HG03060 (cell line): ENCODE results near the gene CDK5.
A peak's percentile ranks its signal among the peaks of the same experiment; 100 is the strongest.
"Not testable (repeated sequence)": the region's sequence is repeated elsewhere in the genome, so short reads cannot be mapped to it uniquely, and the experiment has no call there.

Experiments
- ATAC-seq: cut with Tn5 transposase; IDR thresholded peaks from one replicate; pipeline ENCODE4 v1.9.1; 2021; ENCODE audit warnings: low read depth, moderate number of reproducible peaks; ENCODE audit not compliant: unreplicated experiment

The CDK5 gene

DNA sequence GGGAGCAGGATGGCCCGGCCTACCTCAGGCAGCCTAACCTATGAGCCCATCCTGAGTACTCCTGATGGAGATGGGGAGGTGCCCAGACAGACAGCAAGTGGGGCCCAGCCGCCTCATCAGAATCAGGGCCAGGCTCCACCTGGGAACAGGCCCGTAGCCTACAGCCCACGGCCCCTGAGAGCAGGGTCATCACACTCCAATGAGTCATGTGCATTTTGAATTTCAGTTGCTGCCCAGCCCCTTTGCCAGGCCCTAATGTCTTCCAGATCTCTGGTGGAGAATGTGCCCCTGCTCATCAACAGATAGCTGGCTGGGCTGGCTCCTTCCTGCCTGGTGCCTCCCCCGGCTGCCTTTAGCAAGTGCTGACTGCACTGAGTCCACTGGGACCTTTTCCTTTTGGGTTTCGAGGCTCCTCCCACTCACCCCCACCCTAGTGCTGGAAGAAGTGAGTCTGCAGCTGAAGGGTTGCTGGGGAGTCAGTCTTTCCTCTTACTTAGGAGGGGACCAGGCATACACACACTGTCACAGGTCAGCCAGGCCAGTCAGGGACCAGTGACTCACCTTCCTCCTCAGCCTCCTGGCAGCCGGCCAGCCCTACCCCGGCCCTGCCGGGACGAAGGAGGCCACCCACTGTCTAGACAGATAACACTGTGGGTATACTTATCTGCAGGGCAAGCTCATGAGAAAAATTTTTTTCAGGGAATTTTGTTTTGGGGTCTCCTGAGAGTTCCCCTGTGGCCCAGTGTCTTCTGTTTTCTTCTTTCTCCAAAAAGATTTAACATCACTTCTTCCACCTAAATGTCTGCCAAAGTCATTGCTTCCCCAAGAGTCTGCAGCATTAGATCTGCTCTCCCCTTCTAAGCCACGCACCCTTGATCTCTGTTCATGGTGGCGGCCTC is 18.5 kb downstream of the CDK5 start:
- ATAC-seq: no peak

DNA sequence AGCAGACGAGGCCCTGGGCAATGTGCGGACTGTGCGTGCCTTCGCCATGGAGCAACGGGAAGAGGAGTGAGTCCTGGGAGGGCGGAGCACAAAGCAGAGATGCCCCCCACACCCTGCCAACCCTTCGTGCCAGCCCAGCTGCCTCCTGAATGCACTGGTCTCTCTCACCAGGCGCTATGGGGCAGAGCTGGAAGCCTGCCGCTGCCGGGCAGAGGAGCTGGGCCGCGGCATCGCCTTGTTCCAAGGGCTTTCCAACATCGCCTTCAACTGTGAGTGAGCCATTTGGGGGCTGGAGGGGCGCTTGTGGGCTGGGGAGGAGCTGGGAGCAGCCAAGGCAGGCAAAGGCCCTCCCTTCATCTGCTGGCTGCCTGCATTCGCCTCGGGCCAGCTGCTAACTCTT is 21.8 kb downstream of the CDK5 start:
- ATAC-seq: no peak

DNA sequence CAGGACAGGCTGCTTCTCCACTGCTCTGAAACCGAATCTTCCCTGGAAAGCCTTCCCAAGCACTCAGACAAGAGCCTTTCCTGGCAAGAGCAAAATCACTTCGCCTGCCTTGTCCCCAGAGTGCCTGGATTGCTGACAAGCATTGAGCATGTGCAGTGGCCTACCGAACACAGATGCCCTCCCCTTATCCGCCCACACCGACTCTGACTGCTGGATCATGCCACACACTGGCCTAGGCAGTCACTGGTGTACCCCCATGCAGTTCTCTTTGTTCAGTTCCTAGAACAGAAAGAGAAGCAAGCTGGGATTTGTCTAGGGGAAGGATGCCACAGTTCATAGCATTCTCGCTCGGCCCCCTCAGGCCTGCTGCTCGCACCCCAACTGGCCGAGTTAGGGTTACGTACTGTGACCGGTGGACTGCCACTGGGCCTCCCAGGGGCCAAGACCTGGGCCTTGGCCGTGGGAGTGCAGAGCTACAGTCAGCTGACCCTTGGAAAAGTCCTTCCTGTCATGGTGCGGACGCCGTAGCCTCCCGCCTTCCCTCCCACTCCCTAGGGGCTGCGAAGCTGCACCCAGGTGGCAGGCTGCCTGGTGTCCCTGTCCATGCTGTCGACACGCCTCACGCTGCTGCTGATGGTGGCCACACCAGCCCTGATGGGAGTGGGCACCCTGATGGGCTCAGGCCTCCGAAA is 22.5 kb downstream of the CDK5 start:
- no peak for ATAC-seq

DNA sequence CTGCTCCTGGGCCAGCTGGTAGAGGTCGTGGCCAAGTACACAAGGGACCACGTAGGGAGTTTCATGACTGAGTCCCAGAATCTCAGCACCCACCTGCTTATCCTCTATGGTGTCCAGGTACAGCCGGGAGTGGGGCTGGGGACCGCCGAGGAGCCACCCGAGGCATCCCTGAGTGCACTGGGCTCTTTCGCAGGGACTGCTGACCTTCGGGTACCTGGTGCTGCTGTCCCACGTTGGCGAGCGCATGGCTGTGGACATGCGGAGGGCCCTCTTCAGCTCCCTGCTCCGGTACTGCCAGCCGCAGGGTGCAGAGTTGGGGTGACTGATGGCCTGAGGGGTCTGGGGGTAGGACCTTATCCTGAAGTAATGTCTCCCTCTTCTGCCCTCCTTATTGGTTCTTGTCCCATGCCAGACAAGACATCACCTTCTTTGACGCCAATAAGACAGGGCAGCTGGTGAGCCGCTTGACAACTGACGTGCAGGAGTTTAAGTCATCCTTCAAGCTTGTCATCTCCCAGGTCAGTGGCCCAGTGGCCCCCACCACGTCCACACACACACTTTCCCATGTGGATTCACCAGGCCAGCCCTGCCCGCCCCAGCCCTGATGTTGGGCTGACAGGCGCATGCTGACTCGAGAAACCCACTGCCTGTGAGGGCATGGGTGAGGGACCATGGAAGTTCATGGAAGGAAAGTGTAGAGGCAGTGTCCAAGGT is 23.2 kb downstream of the CDK5 start:
- ATAC-seq: no peak

DNA sequence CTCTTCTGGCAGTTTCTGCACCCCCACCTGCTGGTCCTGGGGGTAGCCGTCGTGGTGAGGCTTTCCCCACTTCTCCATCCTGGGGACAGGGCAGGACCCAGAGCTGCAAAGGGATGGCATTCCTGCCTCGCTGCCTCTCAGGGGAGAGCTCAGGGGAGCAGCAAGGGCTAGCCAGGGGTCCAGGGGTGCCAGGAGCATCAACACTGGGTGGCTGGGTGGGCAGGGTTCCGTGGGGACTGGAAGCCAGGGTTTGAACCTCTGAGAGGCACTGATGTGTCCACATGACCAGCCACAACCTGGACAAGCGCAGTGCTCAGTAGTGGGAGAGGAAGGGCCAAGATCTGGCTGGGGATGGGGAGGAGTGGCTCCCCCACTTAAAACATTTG is 23.8 kb downstream of the CDK5 start:
- ATAC-seq: no peak

DNA sequence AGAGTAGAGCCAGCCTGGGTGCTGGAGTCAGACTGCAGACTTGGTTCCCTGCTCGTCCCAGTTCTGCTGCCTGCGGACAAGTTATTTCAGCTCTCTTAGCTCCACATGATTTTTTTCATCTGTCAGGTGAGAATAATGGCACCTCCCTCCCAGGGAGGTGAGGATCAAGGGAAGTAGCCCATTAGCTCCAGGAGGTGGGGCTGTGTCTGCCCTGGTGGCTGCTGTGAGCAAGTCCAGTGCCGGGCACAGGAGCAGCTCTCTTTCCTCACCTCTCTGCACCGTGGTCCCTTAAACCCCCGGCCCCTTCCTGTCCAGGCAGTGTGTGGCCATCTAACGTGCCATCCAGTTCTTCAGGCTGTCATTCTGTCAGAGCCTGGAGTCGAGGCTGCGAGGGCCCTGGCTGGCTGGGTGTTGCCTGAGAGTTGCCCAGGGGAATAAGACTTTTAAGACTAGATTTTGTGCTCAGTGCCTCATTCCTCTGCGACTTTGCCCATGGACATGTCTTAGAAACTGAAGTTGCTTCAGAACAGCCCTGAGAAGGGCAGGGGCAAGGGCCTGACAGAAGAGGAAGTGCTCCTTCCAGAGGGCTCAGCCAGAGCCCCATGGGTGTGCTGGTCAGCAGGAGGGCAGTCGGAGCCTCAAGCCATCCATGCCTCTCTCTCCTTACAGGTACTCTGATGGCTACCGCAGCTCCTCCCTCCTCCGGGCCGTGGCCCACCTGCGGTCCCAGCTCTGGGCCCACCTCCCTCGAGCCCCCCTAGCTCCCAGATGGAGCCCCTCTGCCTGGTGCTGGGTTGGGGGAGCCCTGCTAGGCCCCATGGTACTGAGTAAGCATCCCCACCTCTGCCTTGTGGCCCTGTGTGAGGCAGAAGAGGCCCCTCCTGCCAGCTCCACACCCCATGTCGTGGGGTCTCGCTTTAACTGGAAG is 24.5 kb downstream of the CDK5 start:
- ATAC-seq: no peak

DNA sequence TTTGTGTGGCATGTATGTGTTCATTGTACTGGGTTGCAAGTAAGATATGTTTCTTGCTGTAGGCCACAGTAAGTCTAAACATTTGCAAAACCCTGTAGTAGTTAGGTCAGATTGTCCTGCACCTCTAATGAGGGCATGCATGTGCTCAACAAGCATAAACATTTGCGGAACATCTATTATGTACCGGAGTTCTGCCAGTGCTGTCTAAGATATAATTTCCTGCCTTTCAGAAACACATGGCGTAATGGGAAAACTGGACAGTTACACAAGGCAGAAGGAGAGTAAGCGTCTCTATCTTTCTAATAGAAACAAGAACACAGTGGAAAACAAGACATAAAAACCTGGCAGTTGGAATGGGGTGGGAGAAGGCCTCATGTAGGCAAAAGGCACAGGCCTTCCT is 26.7 kb downstream of the CDK5 start:
- ATAC-seq: no peak

DNA sequence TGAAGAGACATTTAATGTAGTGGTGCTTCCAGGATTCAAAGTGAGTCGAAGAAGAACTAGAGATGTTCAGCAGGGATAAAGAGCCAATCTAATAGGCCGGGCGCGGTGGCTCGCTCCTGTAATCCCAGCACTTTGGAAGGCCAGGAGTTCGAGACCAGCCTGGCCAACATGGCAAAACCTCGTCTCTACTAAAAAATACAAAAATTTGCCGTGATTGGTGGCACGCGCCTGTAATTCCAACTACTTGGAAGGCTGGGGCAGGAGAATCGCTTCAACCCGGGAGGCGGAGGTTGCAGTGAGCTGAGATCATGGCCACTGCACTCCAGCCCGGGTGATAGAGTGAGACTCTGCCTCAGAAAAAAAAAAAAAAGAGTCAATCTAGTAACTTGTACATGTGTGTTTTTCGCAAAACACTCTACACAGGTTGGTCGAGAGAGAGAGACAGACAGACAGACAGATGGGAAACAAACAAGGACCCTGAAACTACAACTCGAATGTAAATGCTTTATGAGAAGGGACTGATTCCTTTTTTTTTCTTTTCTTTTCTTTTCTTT is 28.7 kb downstream of the CDK5 start:
- no peak for ATAC-seq

DNA sequence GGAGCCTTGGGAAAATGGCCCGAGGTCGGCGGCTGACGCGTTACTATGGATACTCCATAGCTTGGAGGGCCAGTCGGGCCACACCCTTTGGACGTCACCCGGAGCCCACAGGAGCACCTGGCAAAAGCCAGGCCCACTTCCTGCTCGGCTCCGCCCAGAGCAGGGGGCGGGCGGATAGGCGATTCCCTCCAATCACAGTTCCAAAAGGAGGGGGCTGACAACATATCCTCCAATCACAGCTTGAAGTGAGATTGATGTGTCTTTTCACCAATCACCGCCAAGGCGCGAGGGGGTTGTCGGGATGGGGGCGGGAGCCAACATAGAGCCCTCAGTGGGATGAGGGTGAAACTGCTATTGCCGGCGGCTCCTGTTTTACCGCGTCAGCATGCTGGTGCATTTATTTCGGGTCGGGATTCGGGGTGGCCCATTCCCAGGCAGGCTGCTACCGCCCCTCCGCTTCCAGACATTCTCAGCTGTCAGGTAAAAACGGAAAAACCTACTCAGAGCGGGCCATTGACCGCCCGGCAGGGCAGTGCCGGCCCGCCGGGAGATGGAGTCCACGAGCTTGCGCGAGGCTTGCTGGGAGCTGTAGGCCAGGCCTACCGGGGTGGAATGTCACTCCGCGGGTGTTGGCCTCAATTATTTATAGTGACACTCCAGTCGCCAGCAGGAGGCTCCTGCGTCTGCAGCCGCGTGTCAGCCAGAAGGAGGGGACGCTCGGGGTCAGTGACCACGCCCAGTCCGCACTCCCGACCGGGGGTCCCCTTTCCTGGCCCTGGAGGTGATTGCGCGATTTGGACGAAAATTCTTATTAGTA is 29.4 kb downstream of the CDK5 start, which contains the start of gene ABCB8:
Gene ABCB8 (plus strand): TSS at position 320 of the 817 bp plus-strand sequence. CDS start 66 bp downstream, at position 386.
- peak; percentile 95 for ATAC-seq

DNA sequence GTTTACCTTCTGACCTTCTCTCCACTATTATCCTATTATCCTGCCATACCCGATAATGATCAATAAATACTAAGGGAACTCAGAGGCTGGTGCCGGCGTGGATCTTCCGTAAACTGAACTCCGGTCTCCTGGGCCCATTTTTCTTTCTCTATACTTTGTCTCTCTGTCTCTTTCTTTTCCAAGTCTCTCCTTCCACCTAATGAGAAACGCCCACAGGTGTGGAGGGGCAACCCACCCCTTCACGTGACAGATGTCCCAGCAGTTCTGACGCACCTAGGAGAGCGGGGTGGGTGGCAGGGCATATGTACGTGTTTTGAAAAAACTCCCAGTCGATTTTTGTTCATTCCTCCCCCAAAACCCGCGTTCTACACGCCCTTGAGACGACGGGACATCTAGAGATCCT is 30.0 kb downstream of the CDK5 start:
- ATAC-seq: not testable (repeated sequence)

DNA sequence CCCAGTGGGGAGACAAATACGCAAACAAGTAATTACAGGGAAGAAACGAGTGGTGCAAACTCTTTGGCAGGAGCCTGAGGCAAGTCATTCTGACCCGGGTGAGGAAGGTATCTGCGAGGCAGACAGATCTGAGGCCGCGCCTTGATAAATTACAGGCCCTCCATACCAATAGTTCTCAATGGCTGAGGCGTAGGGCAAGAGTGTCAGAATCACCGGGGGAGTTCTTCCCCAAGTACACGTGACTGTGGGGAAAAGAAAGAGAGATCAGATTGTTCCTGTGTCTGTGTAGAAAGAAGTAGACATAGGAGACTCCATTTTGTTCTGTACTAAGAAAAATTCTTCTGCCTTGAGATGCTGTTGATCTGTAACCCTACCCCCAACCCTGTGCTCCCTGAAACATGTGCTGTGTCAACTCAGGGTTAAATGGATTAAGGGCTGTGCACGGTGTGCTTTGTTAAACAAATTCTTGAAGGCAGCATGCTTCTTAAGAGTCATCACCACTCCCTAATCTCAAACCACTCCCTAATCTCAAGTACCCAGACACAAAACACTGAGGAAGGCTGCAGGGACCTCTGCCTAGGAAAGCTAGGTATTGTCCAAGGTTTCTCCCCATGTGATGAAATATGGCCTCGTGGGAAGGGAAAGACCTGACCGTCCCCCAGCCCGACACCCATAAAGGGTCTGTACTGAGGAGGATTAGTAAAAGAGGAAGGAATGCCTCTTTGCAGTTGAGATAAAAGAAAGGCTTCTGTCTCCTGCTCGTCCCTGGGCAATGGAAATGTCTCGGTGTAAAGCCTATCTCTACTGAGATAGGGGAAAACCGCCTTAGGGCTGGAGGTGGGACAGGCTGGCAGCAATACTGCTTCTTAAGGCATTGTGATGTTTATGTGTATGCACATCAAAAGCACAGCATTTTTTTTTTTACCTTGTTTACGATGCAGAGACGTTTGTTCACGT is 30.6 kb downstream of the CDK5 start:
- not testable (repeated sequence) for ATAC-seq

DNA sequence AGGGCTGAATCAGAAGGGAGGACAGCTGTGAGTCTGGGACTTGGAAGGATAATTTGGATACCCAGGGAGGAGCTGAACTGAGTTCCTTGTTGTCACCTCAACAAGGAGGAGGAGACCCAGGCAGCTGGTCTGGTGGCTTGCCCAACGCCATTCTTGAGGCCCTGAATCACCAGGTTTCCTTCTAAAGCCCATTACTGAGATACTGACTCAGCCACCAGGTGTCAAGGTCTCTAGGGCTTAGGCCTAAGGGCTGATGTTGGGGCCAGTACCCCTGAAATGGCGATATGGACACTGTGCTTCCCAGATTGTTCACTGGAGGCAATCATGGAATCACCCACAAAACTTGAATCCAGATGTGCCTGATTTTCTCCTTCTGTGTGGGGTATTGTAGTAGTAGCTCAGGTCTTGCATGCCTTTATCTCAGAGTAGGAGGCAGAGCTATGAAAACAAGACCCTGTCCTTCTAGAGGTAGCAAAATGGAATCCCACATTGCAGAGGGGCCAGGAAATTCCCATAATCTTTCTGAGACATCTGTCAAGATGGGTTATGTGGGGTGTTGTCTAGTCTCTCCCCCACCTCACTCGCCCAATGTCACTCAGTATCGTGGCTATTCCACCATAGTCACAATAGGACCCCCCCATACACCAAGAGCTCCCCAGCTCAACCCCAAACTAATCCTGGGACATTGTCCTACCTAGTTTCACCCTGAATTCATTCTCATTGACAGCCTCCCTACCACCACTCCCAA is 31.6 kb downstream of the CDK5 start:
- ATAC-seq: no peak

DNA sequence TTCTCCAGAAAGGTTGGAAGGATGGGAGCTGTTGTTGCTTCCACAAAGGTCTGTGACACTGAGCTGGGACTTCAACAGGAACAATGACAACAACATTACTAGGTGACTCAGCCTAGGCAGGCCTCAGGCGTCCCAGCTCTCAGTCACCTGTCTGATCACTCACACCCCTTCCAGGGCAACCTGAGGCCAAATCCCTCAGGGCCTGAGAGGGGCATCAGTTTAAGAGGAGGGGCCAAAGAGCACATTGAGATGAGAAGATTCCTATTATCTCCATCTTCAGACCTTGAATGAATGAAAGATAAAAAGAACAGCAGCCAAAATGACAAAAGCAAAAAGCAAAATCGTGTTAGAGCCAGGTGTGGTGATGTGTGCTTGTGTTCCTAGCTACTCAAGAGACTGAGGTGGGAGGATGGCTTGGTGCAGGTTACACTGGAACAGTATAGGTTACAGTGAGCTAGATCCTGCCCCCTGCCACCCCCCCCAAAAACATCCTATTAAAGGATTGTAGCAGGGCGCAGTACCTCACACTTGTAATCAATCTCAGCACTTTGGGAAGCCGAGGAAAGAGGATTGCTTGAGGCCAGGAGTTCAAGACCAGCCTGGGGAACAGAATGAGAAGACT is 33.2 kb downstream of the CDK5 start, which contains the start of gene ATG9B:
Gene ATG9B (minus strand): TSS at position 60 of the 622 bp plus-strand sequence. CDS start 71 bp downstream, outside the sequence.
- ATAC-seq: no peak

DNA sequence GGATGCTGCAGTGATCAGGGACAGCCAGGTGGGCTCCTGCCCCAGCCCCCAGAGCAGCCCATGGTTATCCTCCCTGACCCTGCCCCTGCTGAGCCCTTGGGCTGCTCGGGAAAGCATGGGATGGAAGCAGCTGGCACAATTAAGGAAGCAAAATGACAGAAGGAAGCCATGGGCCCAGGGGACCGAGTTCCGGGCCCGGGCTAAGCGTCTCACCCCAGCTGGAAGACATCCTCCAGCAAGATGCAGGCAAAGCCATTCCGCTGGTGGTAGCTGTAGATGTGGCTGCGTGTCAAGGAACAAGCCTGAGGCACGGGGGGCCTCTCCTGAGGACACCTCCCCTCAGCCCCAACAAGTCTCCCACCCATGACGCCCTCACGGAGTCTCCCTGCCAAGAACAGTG is 34.5 kb downstream of the CDK5 start:
- no peak for ATAC-seq

DNA sequence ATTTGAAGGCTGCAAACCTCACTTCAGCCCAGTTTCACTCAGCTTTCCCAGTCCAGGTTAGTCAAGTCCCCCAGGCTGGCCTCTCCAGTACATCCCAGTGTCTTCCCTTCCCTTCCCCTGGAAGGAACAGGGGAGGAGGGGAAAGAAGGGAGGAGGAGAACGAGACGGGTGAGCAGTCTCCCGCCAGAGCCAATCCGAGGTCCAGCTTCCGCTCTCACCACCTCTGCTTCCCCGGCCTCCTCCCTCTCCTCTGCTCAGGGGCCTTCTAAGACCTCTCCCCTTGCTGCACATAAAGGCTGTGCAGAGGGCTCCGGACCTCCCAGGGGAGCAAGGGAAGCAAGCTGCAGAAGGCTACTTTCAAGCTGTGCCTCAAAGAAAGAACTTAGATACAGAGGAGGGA is 37.5 kb downstream of the CDK5 start:
- ATAC-seq: no peak

DNA sequence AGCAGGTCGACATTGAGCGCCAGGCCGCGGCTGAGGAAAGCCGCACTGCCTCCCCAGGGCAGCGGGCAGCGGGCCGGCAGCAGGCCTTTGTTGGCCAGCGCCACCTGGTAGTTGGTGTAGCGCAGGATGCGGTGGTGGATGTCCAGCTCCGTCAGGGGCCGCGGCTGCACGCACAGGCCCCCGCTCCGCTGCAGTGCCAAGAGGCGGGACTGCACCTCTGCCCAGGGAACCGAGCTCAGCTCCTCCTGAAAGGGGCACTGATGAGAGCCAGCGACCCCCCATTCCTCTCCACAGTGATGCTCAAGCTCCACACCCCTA is 38.6 kb downstream of the CDK5 start:
- no peak for ATAC-seq
